GM21390 (cell line): ENCODE data around the gene MRPS17.
"Not testable (repeated sequence)": the region's sequence is repeated elsewhere in the genome, so short reads cannot be mapped to it uniquely, and the experiment has no call there.

ENCODE experiments used
- ATAC-seq: cut with Tn5 transposase; IDR thresholded peaks from one replicate; pipeline ENCODE4 v1.9.1; 2021; ENCODE audit not compliant: unreplicated experiment

The MRPS17 gene

DNA sequence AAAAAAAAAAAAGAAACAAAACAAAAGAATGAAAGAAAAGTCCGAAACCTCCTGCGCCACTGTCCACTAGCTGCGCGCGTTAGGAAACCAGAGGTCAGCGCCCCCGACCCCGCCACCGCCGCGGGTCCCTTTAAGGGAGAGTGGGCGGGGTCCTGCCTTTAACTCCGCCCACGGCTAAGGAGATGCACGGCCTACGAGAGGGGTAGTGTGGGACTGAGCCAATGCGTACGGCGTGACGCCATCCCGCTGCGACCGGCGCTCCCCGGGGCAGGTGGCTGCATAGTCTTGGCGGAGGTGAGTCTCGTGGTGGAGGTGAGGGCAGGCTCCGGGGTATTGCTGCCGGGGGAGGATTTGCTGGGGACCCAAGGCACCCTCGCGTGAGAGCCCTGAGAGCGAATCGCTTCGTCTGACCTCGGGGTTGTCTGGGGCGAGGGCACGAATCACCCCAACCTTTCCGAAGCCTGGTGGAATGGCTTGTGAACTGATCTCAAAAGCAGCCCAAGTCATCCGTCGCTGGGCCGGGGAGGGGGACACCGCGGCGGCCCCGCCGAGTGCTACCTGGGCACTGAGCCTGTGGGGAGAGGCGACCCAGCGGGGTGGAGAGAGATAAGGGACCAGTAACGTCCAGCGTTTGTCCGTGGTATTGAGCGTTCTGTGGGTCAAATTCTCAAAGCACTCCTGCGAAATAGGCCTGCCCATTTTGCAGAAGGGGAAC lies at the start of gene MRPS17:
MRPS17 (plus strand) TSS at position 241 of the 715 bp plus-strand sequence. CDS start 1,319 bp downstream, outside the sequence.
- ATAC-seq = peak; percentile 100

GRCh38 chr7:55903985-55904759 lies 47.5 kb upstream of the MRPS17 start:
- peak; percentile 95 for ATAC-seq

DNA sequence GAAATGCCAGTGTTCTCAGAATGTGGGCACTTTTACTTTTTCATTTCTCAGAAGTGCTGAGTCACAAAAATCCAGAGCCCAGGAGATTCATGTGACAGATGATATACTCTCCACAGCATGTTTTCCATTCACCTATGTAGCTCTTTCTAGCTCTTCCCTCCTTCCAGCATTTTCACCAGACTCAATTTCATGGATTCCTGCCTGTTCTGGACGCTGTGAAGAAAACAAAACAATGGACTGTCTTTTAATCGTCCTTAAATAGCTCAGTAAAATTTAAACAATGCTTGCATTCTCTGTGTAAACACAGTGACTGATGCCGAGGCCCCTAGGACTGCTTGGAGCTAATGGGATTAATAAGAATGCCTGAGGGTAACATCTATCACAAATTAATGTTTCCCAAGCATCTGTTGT lies 38.9 kb upstream of the MRPS17 start:
- no peak for ATAC-seq

DNA sequence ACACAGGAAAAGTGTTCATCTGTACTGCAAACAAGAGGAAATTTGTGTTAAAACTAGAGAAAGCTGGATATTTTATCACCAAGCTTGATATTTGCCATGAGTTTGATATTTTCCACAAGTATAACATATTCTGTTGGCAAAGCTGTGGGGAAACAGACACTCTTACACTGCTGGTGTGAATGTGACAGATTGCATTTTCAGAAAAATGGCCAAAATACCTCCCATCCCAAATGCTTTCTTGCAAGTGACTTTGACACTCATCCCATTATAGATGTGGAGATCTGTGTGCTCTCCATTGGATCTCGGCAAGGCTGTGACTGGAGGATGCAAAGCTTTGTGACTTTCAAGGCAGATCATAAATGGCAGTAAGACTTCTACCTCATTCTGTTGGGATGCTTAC lies 33.9 kb upstream of the MRPS17 start:
- no peak for ATAC-seq

GRCh38 chr7:55928006-55928767 lies 23.5 kb upstream of the MRPS17 start:
- no peak for ATAC-seq

GRCh38 chr7:55931421-55932151 lies 20.1 kb upstream of the MRPS17 start:
- no peak for ATAC-seq

GRCh38 chr7:55939514-55940123 lies 12.1 kb upstream of the MRPS17 start:
- ATAC-seq = no peak

GRCh38 chr7:55946545-55946944 lies 5.1 kb upstream of the MRPS17 start:
- no peak for ATAC-seq

DNA sequence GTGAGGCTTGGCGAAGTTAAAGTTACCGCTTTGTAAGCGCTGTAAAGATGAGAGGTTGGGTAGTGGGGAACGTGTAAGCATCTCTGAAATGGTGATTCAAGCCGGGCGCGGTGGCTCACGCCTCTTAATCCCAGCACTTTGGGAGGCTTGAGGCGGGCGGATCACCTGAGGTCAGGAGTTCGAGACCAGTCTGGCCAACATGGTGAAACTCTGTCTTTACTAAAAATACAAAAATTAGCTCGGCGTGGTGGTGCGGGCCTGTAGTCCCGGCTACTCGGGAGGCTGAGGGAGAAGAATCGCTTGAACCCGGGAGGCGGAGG lies 635 bp downstream of the MRPS17 start:
- ATAC-seq = not testable (repeated sequence)

- ATAC-seq = no peak
Observed at GRCh38 chr7:55953707-55954475, 2.2 kb downstream of the MRPS17 start.

- ATAC-seq = no peak
Observed at GRCh38 chr7:55957190-55957589, 5.5 kb downstream of the MRPS17 start.

DNA sequence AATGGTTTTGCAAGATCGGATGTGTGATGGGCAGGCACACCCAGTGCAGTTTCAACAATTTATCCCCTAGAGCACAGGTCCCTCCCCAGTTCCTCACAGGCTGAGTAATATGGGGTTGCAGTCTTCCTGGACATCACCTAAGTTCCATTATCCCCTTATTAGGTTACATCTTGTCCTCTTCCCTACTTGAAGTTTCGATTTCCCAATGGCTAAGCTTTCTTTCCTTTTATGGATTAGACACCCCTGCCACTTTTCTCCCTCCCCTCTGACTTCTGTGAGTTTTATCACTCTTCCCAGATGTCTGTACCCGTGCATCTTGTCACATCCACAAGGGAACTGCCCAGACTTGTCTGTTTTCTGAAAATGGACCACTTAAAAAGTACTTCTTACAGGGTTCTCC lies 10.3 kb downstream of the MRPS17 start:
- ATAC-seq = no peak

DNA sequence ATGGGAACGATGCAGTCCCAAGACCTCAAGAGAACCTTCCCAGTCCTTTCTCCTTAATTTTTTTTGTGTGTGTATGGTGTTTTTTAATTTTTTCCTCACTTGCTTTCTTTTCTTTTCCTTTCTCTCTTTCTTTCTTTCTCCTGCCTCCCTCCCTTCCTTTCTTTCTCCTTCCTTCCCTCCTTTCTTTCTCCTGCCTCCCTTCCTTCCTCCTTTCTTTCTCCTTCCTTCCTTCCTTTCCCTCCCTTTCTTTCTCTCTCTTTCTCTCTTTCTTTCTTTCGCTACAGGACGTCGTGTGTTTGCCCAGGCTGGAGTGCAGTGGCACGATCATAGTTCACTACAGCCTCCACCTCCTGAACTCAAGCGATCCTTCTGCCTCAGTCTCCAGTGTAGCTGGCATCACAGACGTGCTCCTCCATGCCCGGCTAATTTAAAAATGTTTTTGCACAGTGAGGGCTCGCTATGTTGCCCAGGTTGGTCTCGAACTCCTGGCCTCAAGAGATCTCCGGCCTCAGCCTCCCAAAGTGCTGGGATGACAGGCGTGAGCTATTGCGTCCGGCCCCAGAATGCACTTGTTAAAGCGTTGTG lies 12.0 kb downstream of the MRPS17 start:
- ATAC-seq = no peak

GRCh38 chr7:55964261-55965099 lies 12.8 kb downstream of the MRPS17 start, which contains the start of gene NIPSNAP2:
Gene NIPSNAP2 (plus strand): TSS chr7:55964585. CDS start chr7:55964610, 25 bp downstream.
- peak; percentile 81 for ATAC-seq

DNA sequence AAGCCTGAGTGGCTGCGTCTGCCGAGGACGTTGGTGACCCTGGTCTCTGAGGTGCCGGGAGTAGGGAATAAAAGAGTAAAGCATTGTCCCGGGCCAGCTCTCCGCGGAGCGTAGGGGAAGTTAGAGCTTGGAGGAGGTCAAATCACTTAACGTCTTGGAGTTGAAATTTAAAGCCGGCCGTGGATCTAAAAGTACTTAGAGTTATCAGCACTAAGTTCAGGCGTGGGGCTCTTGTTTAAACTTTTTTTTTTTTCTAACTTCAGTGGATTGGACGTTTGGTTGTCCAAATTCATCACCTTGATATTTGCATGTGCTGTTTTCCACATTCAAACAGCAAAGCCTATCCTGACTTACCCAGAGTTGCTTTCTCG lies 13.4 kb downstream of the MRPS17 start:
- ATAC-seq = no peak

DNA sequence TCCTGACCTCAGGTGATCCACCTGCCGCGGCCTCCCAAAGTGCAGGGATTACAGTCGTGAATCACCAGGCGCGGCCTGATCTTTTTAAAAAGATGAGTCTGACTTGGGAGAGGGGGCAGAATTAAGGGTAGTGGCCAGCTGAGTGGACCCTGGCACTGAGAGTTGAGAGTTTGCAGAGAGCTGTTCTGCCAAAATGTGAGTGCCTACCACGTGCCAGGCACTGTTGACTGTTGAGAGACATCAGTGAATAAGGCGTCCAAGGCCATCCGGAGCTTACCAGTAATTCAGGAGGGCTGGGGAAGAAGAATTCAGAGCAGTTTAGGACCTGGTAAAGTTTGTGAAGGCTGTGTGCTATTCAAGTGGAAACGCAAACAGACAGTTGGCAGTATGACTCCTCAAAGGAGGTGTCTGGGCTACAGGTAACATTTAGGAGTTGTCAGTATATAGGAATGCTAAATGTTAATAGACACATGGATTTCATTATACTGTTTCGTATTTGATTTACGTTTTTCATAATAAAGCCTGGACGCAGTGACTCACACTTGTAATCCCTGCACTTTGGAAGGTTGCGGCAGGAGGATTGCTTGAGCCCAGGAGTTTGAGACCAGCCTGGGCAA lies 14.2 kb downstream of the MRPS17 start:
- ATAC-seq = no peak

- no peak for ATAC-seq
Observed at GRCh38 chr7:55966851-55967250, 15.2 kb downstream of the MRPS17 start.

- ATAC-seq = no peak
Observed at GRCh38 chr7:55969391-55969790, 17.7 kb downstream of the MRPS17 start.
